PFSK-1 (cell line): ENCODE measurements around the gene CARD10.

Experiments
- FOXP2 ChIP-seq: optimal IDR thresholded peaks from 2 replicates; pipeline ENCODE3; 2011; ENCODE audit warnings: borderline replicate concordance, control low read depth, inconsistent platforms; ENCODE audit not compliant: insufficient read depth; ENCODE audit errors: extremely low read length, extremely low read depth
- POLR2AphosphoS5 ChIP-seq: IDR thresholded peaks from 2 replicates; pipeline ENCODE4 v1.6.1; 2012; ENCODE audit warnings: low read depth, mild to moderate bottlenecking, control low read depth, low read length, moderate library complexity
- REST ChIP-seq, 2 experiments: IDR thresholded peaks; 2 replicates each; pipeline versions ENCODE4 v1.6.1 to v1.8.0; 2011 to 2012; ENCODE audit warnings: low read depth in 2 of 2, low read length in 2 of 2, control low read depth in 1 of 2, inconsistent platforms in 1 of 2, mild to moderate bottlenecking in 1 of 2, moderate library complexity in 1 of 2; ENCODE audit not compliant: insufficient read depth in 1 of 2
- SIN3A ChIP-seq: IDR thresholded peaks from 2 replicates; pipeline ENCODE4 v1.6.1; 2012; ENCODE audit warnings: mild to moderate bottlenecking, low read length, moderate library complexity, borderline replicate concordance; ENCODE audit not compliant: insufficient read depth
- TAF1 ChIP-seq: IDR thresholded peaks from 2 replicates; pipeline ENCODE4 v1.6.1; 2012; ENCODE audit warnings: low read length, control low read depth, borderline replicate concordance; ENCODE audit not compliant: insufficient read depth

CARD10 gene

GRCh38 chr22:37500745-37501609 is 18.2 kb downstream of the CARD10 start:
- TF ChIP-seq REST (IDR thresholded peaks at IDR 0.05; ENCODE audit: insufficient read depth in 1 of 2, low read depth in 2 of 2, low read length in 2 of 2) = peak in 1 of 2 experiments; percentile 53; a peak in 1 of 4 replicates
- no peak for TF ChIP-seq TAF1
- TF ChIP-seq SIN3A = no peak
- peak; percentile 26 for TF ChIP-seq FOXP2
- no peak; the same call in 1 of the 2 replicates for TF ChIP-seq POLR2AphosphoS5

- TF ChIP-seq POLR2AphosphoS5 (no peak), FOXP2 (no peak), SIN3A (no peak), REST (IDR thresholded peaks at IDR 0.05; ENCODE audit: insufficient read depth in 1 of 2, low read depth in 2 of 2, low read length in 2 of 2) (no peak), TAF1 (no peak)
Observed at GRCh38 chr22:37499789-37500540, 19.2 kb downstream of the CARD10 start.

GRCh38 chr22:37499027-37499707 is 20.0 kb downstream of the CARD10 start:
- TF ChIP-seq SIN3A = no peak
- TF ChIP-seq REST (IDR thresholded peaks at IDR 0.05; ENCODE audit: insufficient read depth in 1 of 2, low read depth in 2 of 2, low read length in 2 of 2) = no peak
- TF ChIP-seq TAF1 = no peak
- TF ChIP-seq FOXP2 = no peak
- no peak for TF ChIP-seq POLR2AphosphoS5

GRCh38 chr22:37498289-37498909 is 20.8 kb downstream of the CARD10 start:
- TF ChIP-seq FOXP2 = no peak
- no peak for TF ChIP-seq TAF1
- no peak for TF ChIP-seq SIN3A
- TF ChIP-seq POLR2AphosphoS5 = no peak
- no peak for TF ChIP-seq REST (IDR thresholded peaks at IDR 0.05; ENCODE audit: insufficient read depth in 1 of 2, low read depth in 2 of 2, low read length in 2 of 2)
